NCI-H526 (cell line): ENCODE results near the gene MLXIP.
"Not testable (repeated sequence)": the region's sequence is repeated elsewhere in the genome, so short reads cannot be mapped to it uniquely, and the experiment has no call there.

Source experiments
- DNase-seq, 2 experiments: peaks; one replicate each; lab custom pipeline; 2025; lab: John Stamatoyannopoulos, UW

The MLXIP gene

DNA sequence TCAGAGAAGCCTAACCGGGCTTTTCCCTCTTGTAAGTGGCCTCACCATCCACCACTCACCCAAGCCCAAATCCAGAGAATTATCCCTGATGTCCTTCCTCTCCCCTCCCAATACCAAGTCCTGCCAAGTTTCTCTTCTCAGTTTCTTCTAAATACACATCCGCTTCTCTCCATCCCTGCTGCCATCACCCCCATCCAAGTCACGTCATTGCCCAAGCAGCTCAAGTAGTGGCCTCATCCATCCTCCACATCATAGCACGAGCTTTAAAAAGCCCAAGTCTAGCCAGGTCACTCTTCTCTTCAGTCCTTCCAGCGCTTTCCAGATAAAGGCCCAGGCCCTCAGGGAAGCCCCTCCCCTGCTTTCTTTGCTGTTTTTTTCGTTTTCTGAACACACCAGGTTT lies 70.1 kb downstream of the MLXIP start:
- DNase-seq = no peak

DNA sequence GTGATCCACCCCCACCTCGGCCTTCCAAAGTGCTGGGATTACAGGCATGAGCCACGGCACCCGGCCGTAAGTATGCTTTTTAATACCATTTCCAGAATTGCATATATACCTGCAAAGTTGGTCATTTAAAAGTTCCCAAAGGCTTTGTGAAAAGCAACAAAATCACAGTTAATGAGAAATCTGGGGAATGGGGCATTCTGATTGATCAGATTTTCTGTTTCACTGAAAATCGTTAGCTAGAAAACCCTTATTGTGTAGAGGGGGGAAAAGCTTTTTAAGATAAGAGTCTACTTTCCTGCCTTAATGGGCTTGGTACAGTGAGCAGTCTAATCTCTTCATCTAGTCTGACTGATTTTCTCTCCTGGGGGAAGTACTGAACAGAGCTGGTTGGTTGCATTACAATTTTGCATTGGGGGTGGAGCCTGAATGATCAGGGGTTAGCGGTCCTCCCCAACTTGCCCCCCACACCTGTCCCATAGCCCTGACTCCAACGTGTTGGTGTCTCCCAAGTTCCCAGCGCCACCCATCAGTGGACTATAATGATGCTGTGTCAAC lies 71.6 kb downstream of the MLXIP start:
- no peak for DNase-seq

DNA sequence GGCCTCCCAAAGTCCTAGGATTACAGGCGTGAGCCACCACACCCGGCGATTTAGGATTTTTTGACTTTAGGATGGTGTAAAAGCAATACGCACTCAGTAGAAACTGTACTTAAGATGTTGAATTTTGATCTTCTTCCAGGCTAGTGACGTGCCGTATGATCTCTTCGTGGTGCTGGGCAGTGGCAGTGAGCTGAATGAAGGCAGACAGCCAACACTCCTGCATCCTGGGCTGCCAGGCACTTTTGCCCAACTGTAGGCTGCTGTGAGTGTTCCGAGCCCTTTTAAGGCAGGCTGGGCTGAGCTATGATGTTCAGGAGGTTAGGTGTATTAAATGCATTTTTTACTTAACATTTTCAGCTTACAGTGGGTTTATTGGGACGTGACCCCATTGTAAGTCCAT lies 74.2 kb downstream of the MLXIP start:
- DNase-seq = no peak

DNA sequence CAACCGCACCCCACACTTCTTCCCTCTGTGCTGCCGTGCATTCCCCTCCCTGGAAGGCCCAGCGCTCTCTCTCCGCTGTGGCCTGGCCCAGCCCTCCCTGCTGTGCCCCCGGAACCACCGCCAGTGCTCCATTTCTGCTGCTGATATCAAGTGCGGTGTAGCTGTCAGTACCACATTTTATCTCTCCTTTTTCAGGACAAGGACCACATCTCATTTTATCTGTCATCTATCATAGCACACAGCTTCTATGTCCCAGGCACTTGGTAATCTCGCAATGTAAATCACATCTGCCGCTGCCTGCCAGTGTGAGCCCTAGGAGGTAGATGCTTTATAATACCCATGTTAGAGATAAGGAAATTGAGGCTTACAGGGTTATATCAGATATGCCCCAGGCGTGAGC lies 77.1 kb downstream of the MLXIP start:
- DNase-seq = no peak

- no peak for DNase-seq
These were observed 80.2 kb downstream of the MLXIP start for GRCh38 chr12:122158700-122159285.

GRCh38 chr12:122159882-122160281 lies 81.3 kb downstream of the MLXIP start:
- DNase-seq = no peak

GRCh38 chr12:122160761-122161160 lies 82.2 kb downstream of the MLXIP start:
- no peak for DNase-seq

DNA sequence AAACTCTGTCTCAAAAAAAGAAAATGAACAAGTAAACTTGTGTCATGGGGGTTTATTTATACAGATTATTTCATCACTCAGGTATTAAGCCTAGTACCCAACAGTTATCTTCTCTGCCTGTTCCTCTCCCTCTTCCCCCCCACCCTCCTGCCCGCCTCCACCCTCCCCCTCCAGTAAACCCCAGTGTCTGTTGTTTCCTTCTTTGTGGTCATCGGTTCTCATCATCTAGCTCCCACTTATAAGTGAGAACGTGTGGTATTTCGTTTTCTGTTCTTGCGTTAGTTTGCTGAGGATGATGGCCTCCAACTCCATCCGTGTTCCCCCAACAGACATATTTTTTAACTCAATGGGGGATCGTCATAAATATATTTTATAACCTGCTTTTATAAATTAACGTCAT lies 83.1 kb downstream of the MLXIP start:
- no peak for DNase-seq

DNA sequence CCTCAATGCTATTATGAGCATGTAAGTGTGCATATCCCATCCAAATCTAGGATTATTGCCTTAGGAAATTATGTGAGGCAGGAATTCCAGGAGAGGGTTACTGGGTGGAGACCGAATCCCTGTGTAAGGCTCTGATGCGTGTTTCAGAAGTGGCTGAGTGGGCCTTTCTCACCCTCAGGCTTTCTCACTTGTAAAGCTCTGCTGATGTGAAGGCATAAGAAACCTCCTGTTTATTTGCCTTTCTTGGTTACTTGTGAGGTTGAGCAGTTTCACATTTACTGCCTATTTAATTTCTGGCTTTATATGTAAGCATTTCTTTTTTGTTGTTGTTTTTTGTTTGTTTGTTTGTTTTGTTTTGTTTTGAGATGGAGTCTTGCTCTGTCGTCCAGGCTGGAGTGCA lies 84.4 kb downstream of the MLXIP start:
- DNase-seq = no peak

DNA sequence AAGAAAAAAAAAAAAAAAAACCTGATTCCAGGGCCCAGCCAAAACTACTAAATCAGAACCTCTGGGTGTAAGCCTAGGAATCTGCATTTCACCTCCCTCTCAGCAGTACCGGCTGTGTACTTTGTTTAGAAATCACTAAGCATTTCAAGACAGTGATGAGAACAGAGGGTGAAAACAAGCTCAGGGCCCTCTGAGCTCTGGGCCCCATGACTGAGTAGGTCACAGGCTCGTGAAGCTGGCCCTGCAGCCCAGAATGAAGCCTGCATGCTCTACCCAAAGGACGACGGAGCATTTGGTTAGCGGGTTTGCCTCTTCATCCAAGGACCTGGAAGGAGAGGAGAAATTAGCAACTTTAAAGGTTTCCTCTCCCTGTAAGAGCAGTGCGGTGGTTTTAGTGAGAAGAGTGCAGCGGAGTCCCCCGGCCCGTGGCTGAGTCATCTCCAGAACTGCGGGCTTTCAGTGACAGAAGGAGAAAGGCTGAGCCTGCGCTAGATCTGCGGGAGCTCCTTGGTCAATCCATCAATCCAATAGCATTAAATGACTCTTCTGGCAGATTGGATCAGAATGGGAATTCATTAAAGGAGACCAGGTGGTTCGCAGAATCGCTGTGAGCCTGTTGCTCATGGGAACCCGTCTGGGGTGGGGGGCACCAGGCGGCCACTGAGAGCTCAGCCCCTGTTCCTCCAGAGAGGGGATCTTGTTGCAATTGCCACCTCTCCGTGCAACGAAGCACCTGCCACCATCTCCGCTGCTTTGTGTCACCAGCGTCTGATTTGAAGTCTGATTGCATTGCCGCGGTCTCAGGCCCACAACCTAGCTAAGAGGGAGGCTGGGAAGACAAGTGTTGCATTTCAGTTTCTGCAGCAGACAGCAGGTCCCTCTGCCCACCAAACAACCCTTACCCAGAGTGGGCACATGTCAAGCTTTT lies 88.1 kb downstream of the MLXIP start:
- DNase-seq = peak; percentile 49 to 70

- DNase-seq = peak; percentile 66 to 76
These were observed 88.9 kb downstream of the MLXIP start for GRCh38 chr12:122167356-122167925.

DNA sequence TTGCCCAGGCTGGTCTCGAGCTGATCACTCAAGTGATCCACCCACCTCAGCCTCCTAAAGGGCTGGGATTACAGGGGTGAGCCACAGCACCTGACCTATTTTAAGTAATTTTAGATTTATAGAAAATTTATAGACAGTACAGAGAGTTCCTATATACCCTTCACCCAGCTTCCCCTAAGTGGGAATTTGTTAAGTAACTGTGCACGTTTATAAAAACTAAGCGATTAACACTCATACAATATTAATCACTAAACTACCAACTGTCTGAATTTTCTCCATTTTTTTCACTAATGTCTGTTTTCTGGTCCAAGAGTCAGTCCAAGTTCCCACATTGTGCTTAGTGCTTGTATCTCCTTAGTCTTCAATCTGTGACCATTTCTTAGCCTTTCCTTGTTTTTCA lies 89.9 kb downstream of the MLXIP start:
- DNase-seq = no peak

- no peak for DNase-seq
These were observed 92.8 kb downstream of the MLXIP start for GRCh38 chr12:122171399-122171798.

- DNase-seq = no peak
These were observed 93.8 kb downstream of the MLXIP start for GRCh38 chr12:122172262-122172939.

GRCh38 chr12:122174155-122174845 lies 95.7 kb downstream of the MLXIP start, which contains the start of gene IL31:
TSS of gene IL31 (minus strand) at chr12:122174221. CDS start at chr12:122174172, 49 bp downstream.
- no peak for DNase-seq

- not testable (repeated sequence) for DNase-seq
These were observed 97.9 kb downstream of the MLXIP start for GRCh38 chr12:122176473-122176872.

DNA sequence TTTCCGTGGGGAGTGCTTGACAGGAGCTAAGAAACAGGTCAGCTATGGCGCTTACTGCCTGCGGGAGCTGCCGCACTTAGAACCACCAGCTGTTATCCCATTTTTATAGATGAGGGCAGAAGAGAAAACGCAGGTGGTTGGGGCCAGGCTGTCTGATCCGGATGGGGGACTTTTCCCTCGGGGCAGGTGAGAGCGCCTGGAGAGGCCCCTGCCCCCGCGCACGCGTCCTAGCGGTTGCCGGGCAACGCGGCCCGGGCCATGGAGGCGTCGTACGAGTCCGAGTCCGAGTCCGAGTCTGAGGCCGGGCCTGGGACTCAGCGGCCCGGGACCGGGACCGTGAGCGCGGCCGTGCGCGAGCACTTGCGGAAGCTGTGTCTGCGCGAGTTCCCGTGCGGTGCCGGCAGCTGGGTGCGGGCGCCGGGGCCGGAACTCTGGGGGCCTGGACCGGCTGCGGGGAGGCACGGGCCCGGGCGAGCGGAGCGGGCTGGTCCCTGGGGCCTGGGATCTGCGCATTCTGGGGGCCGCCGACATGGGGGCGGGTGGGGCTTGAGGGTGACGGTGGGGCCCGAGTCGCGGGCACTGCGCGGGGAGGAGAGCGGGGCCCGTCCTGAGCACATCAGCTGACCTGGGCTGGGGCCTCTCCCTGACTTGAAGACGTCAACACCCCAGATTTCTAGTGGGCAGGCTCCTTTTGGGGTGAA lies 104.5 kb downstream of the MLXIP start, which contains the start of gene LRRC43:
TSS of gene LRRC43 (plus strand) at position 237 of the 701 bp plus-strand sequence. CDS start at position 259, 22 bp downstream.
- peak; percentile 77 to 93 for DNase-seq

DNA sequence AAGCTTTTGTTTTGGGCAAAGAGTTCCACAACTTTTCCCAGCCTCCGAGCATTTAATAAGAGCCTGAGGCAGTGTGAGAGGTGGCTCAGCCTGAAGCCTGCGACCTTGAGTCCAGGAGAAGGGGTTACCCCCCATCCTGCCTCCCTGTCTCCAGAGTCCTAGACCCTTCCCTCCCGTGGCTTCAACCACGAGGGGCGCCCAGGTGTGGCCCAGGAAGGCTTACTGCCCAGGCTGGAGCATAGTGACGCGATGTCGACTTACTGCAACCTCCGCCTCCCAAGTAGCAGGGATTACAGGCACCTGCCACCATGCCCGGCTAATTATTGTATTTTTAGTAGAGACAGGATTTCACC lies 105.0 kb downstream of the MLXIP start:
- no peak for DNase-seq

DNA sequence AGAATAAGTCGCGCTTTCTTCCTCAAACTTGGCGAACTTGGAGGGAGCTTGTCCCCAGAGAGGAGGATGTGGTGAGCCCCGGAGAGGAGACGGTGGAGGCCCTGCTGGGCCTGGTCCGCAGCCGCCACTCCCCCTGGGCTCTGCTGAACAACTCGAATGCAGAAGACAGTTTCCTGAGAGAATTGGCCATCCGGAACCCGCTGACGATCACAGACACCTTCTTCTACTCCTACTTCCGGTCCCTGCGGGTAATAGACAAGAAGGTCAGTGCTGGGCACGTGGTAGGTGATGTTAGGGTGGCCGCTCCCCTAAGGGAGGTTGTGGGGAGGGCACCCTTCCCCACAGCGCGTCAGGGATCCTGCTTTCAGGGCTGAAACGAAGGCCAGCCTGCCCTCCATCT lies 106.0 kb downstream of the MLXIP start:
- no peak for DNase-seq

DNA sequence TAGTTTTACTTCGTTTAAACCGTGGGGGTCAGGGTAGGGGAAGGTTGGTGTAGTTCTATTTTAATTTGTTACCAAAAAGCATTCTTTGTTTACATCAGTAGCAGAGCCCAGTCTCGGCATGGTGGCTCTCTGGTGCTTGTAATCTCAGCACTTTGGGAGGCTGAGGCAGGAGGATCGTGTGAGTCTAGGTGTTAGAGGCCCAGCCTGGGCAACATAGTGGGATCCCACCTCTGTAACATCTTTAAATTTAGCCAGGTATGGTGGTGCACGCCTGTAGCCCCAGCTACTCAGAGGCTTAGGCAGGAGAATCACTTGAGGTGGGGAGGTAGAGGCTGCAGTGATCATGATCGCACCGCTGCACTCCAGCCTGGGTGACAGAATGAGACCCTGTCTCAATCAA lies 106.5 kb downstream of the MLXIP start:
- DNase-seq = no peak
